HG02642 (cell line): ENCODE data around the gene TRAPPC4.
"Not testable (repeated sequence)": the region's sequence is repeated elsewhere in the genome, so short reads cannot be mapped to it uniquely, and the experiment has no call there.

Experiments
- ATAC-seq: cut with Tn5 transposase; IDR thresholded peaks from one replicate; pipeline ENCODE4 v1.9.1; 2021; ENCODE audit warnings: mild to moderate bottlenecking; ENCODE audit not compliant: unreplicated experiment, poor library complexity

TRAPPC4 gene

GRCh38 chr11:119018074-119018938 is at the start of gene TRAPPC4, which contains the start of gene RPS25:
Gene TRAPPC4 (plus strand): TSS chr11:119018766. CDS start chr11:119018796, 30 bp downstream.
Gene RPS25 (minus strand): TSS chr11:119018343. CDS start chr11:119018284, 59 bp downstream.
- peak; percentile 90 for ATAC-seq

DNA sequence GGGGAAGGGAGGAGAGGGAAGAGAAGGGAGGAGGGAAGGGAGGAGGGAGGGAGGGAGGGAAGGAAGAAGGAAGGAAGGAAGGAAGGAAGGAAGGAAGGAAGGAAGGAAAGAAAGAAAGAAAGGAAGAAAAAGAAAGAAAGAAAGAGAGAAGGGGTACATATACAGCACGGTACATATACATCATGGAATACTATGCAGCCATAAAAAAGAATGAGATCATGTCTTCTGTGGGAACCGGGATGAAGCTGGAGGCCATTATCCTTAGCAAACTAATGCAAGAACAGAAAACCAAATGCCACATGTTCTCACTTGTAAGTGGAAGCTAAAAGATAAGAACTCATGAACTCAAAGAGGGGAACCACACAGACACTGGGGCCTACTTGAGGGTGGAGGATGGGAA is 49.1 kb upstream of the TRAPPC4 start:
- ATAC-seq: not testable (repeated sequence)

DNA sequence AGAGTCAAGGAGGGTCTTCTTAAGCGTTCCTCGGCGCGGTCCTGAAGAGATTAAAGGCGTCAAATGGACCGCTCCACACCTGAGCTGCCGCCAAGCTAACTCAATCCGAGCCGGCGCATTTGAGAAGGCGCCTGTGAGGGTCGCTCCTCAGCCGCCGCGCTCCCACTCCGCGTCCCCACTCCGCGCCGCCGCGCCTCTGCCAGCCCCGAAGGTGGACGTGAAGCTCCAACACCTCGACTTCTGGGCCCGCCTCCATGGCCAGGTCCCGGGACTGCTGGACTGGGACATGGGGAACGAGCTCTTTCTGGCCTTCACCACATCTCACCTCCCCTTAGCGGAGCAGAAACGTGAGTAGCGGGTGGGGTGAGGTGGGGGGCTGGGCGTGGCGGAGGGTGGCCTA is 46.9 kb upstream of the TRAPPC4 start, which contains the start of gene FOXR1:
TSS of gene FOXR1 (plus strand) at position 116 of the 400 bp plus-strand sequence. CDS start at position 287, 171 bp downstream.
- ATAC-seq: no peak

DNA sequence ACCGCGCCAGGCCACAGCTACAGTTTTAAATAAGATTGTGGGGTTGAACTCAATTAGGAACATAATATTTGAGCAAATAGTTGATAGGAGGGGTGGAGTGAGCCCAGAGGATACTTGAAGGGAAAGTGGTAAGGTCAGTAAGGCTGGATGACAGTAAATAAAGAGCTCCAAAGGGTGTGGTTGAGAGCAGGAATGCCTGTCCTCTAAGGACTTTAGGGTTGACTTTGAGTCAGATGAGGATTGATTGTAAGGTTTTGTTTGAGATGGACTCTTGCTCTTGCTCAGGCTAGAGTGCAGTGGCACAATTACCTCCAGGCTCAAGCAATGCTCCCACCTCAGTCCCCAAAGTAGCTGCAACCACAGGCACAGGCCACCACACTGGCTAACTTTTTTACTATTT is 44.6 kb upstream of the TRAPPC4 start:
- ATAC-seq: no peak

DNA sequence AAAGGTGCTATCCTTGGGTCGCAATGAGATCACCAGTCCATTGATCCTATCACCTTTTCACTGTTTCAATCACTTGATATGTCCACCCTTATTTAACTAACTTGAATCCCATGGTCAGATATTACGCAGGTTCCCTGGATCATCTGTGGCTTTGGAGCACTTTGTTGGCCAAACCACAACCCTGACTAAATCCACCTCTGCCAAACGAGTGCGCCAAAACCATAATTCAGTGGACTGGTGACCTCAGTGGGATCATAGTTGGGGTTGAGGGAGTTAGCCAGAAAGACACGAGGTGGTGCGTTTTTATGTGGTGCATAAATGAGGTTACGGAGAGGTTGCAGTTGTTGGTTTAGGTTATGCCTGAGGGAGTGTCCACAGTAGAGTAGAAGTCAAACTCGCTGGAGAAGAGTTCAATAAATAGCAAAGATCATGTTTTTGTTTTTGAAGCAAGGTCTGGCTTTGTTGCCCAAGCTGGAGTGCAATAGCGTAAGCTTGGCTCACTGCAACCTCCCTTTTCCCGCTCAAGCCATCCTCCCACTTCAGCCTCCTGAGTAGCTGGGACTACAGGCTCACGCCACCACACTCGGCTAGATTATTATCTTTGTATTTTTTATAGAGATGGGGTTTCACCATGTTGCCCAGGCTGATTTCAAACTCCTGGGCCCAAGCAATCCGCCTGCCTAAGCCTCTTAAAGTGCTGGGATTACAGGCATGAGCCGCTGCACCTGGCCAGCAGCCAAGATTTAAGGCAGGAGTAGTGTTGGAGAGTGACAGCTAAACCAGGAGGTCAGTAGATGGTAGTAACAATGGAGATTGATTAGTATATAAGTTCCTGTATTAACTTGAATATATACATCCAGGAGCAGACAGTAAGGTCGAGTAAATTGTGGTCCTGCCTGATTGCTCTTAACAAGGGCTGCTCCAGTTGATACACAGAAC is 42.5 kb upstream of the TRAPPC4 start:
- no peak for ATAC-seq

GRCh38 chr11:118979434-118979833 is 39.1 kb upstream of the TRAPPC4 start:
- ATAC-seq: no peak

DNA sequence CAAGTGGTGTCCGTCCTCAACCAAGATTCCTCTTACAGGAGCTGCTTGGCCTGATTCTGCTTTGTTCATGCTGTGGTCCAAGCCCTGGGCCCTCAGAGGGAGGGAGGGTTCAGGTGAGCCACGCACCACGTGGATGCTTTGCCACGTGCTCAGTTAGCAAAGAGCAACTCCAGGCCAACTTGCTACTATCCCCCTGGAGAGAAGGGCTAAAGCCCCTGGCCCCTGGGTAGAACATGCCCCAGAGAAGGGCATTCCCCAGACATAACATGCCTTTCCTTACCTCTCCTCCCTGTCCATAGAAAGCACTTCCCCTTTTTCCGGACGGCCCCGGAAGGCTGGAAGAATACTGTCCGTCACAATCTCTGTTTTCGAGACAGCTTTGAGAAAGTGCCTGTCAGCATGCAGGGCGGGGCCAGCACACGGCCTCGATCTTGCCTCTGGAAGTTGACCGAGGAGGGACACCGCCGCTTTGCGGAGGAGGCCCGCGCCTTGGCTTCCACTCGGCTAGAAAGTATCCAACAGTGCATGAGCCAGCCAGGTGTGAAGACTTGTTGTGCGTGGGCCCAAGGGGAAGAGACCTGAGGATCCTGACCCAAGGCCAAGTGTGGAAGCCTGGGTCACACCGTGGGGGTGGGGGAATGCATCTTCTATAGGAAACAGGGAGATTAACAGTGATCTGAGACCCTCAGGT is 38.2 kb upstream of the TRAPPC4 start:
- no peak for ATAC-seq

GRCh38 chr11:118984337-118984736 is 34.2 kb upstream of the TRAPPC4 start:
- ATAC-seq: not testable (repeated sequence)

DNA sequence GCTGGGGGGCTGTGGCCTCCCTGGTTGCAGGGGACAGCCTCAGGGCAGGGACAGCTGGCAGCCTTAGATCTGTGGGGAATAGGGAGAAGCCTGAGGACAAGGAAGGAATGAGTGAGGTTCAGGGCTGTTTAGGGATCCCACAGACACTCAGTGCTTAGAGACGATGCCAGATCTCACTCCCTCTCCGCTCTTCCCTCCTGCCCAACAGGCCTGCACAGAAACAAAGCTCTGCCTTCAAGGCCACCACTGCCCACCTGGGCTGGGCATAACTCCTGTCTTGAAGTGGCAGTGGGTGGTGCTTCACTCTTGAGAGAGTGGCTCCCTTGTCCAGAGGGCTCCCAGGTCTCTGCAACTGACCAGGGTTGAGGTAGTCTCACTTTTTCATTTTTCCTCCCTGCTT is 33.7 kb upstream of the TRAPPC4 start:
- no peak for ATAC-seq

DNA sequence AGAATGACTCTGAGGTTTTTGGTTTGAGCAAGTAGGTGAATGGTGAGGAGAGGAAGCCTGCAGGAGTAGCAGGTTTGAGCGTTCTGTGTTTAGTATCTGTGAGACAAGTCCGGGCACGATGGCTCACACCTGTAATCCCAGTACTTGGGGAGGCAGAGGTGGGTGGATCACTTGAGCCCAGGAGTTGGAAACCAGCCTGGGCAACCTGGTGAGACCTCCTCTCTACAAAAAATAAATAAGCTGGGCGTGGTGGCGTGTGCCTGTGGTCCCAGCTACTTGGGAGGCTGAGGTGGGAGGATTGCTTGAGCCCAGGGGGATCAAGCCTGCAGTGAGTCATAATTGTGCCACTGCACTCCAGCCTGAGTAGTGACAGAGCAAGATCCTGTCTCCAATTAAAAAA is 30.3 kb upstream of the TRAPPC4 start:
- ATAC-seq: no peak

GRCh38 chr11:118991486-118992038 is 27.0 kb upstream of the TRAPPC4 start:
- not testable (repeated sequence) for ATAC-seq

- ATAC-seq: peak; percentile 7
Observed at GRCh38 chr11:118996926-118997626, 21.5 kb upstream of the TRAPPC4 start.

DNA sequence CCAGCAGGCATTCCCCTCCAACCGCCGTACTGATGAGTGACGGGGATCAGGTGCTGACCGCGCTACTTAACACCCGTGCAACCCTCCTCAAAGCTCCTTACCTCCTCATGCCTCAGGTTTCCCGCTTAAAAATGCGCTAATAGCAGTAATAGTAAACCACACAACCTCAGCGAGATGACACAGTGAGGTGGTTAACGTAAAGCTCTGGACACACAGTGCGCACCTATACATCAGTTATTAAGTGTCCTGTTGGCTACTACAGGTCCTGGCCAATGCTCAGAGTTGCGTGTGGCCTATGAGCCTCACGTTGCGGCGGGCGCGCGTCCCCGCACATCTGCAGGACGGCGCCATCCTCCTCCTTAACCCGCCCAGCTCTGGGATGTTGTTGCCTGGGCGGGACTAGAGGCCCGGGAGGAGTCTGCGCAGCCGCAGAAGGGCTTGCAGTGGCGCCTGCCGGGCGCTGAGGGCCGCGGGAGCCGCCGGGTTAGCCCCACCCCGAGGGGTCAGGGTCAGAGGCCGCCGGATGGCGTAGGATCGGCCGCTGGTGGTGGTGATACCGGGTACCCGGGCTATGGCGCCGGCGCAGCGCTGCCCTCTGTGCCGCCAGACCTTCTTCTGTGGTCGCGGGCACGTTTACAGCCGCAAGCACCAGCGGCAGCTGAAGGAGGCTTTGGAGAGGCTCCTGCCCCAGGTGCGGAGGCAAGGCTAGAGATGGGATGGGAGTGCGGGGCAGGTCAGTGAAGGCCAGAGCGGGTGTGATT is 20.8 kb upstream of the TRAPPC4 start, which contains the start of gene CENATAC:
TSS of gene CENATAC (plus strand) at position 512 of the 761 bp plus-strand sequence. CDS start at position 572, 60 bp downstream.
- peak; percentile 94 for ATAC-seq

DNA sequence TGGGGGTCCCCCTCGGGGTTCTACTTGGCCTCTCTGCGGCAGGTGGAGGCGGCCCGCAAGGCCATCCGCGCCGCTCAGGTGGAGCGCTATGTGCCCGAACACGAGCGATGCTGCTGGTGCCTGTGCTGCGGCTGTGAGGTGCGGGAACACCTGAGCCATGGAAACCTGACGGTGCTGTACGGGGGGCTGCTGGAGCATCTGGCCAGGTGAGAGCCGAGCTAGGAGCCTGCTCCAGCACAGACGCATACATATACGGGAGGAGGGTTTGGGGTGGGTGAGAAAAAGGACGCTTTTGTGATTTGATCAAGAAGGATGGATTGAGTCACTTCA is 20.2 kb upstream of the TRAPPC4 start:
- no peak for ATAC-seq

DNA sequence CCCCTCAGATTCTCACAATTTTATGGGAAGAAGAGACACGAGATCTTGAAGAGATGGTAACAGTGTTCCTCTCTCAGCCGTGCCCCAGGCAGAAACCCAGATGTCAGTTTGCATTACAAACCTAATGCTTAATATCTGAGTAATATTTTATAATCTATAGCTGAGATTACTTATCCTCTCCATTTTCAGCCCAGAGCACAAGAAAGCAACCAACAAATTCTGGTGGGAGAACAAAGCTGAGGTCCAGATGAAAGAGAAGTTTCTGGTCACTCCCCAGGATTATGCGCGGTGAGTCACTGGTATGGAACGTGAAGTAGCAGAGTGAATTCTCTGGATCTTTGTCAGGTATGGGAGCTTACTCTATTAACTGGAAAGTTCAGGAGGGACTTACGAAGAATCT is 19.7 kb upstream of the TRAPPC4 start:
- ATAC-seq: no peak

DNA sequence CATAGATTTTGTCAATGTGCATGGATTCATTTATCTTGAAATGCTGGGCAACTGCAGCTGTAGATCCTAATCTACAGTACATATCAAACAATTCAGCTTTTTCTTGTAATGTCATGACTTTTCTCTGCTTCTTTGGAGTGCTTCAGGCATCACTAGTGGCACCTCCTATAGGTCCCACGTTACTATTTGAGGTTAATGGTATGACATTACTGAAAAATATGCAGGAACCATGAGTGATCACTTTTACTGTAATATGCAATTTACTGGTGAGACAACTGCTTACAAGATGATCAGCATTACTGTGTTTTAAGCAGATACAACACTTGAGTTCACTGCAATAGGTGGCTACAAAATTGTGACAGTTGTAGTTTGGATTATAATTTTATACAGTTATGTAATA is 17.7 kb upstream of the TRAPPC4 start:
- ATAC-seq: no peak

GRCh38 chr11:119006656-119007055 is 11.9 kb upstream of the TRAPPC4 start:
- ATAC-seq: no peak

GRCh38 chr11:119011476-119012053 is 7.0 kb upstream of the TRAPPC4 start:
- no peak for ATAC-seq
